PC-9 (cell line): ENCODE results near the gene RBX1.

ENCODE experiments used
- EZH2 ChIP-seq: fragments of 200-600 bp; sonication (generic); IDR thresholded peaks from 2 replicates; pipeline ENCODE4 v1.8.0; 2017; ENCODE audit warnings: antibody characterized with exemption, low read depth
- TF ChIP-seq, protein P1 (sequence below): fragments of 200-600 bp; sonication (generic); conservative IDR thresholded peaks from 2 replicates; pipeline ENCODE4 v1.6.1; 2017; ENCODE audit warnings: mixed run types, antibody characterized with exemption, mild to moderate bottlenecking, moderate library complexity

GRCh38 chr22:41000941-41001721 lies 50.0 kb downstream of the RBX1 start:
- TF ChIP-seq, protein P1, sequence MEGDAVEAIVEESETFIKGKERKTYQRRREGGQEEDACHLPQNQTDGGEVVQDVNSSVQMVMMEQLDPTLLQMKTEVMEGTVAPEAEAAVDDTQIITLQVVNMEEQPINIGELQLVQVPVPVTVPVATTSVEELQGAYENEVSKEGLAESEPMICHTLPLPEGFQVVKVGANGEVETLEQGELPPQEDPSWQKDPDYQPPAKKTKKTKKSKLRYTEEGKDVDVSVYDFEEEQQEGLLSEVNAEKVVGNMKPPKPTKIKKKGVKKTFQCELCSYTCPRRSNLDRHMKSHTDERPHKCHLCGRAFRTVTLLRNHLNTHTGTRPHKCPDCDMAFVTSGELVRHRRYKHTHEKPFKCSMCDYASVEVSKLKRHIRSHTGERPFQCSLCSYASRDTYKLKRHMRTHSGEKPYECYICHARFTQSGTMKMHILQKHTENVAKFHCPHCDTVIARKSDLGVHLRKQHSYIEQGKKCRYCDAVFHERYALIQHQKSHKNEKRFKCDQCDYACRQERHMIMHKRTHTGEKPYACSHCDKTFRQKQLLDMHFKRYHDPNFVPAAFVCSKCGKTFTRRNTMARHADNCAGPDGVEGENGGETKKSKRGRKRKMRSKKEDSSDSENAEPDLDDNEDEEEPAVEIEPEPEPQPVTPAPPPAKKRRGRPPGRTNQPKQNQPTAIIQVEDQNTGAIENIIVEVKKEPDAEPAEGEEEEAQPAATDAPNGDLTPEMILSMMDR = no peak
- no peak for TF ChIP-seq EZH2
